ENCODE measurements around the gene IRX4. TPM values are rescaled to one million over a fixed set of nuclear protein-coding genes. Genes with fewer than 3 reads are reported as not detected.

Gene IRX4
- total RNA-seq, 1 experiment from 2014 or later = 16.5 TPM

GRCh38 chr5:1864896-1865440 is 17.8 kb downstream of the IRX4 start:
- Histone ChIP-seq H3K27ac (ENCODE audit: low read depth, low read length) (no peak overlapping the region), H3K4me1 (ENCODE audit: control insufficient read depth in 1 of 2, insufficient read depth in 2 of 2, low read length in 2 of 2) (no peaks in the 10 kb centered on the region), H3K4me2 (ENCODE audit: low read length) (no peak overlapping the region), H3K4me3 (replicated peaks in 1 of 2; ENCODE audit: low read depth in 1 of 2, low read length in 2 of 2) (no peak overlapping the region), H3K9ac (ENCODE audit: low read length) (no peak overlapping the region), H3K36me3 (ENCODE audit: control insufficient read depth in 1 of 2, insufficient read depth in 2 of 2, low read length in 2 of 2) (no peaks in the 10 kb centered on the region), H3K79me2 (ENCODE audit: insufficient read depth, low read length) (no peaks in the 10 kb centered on the region), H2AFZ (ENCODE audit: low read depth, low read length, poor library complexity, severe bottlenecking) (no peak overlapping the region), H4K20me1 (ENCODE audit: insufficient read depth) (no peaks in the 10 kb centered on the region), H3K27me3 (ENCODE audit: insufficient read depth, low read length) (peaks cover 2% of the 10 kb centered on the region; the same call in 1 of the 2 replicates), H3K9me2 (ENCODE audit: insufficient read depth) (no peaks in the 10 kb centered on the region), H3K9me3 (ENCODE audit: control insufficient read depth in 1 of 2, insufficient read depth in 1 of 2, low read depth in 1 of 2, low read length in 2 of 2) (no peaks in the 10 kb centered on the region)
- CTCF ChIA-PET = no interaction called here
- POLR2A ChIA-PET = no interaction called here
- intact Hi-C loops (cut with micrococcal nuclease) = no loop called here
- no peak for DNase-seq (ENCODE audit: low read depth, low spot score)
- ATAC-seq = no peak
- RAD21 ChIA-PET (ENCODE audit: low non-redundant PET in 1 of 2, low total read pairs in 2 of 2, uncharacterized antibody in 2 of 2, unreplicated experiment in 2 of 2) = no interaction called here
- TF ChIP-seq RAD21 (IDR thresholded peaks at IDR 0.05; ENCODE audit: low read depth) = no peak
- TF ChIP-seq EZH2 (IDR thresholded peaks at IDR 0.05) = no peak
- no TSS peak for BruUV-seq (replicated peaks)

GRCh38 chr5:1860949-1861348 is 21.8 kb downstream of the IRX4 start:
- H3K79me2 ChIP-seq (ENCODE audit: insufficient read depth, low read length) = no peaks in the 10 kb centered on the region
- ATAC-seq = no peak
- H3K4me1 ChIP-seq (ENCODE audit: control insufficient read depth in 1 of 2, insufficient read depth in 2 of 2, low read length in 2 of 2) = no peaks in the 10 kb centered on the region
- intact Hi-C loops (cut with micrococcal nuclease) = no loop called here
- no peaks in the 10 kb centered on the region for H3K9me3 ChIP-seq (ENCODE audit: control insufficient read depth in 1 of 2, insufficient read depth in 1 of 2, low read depth in 1 of 2, low read length in 2 of 2)
- RAD21 ChIA-PET (ENCODE audit: low non-redundant PET in 1 of 2, low total read pairs in 2 of 2, uncharacterized antibody in 2 of 2, unreplicated experiment in 2 of 2) = no interaction called here
- H2AFZ ChIP-seq (ENCODE audit: low read depth, low read length, poor library complexity, severe bottlenecking) = no peak overlapping the region
- no peaks in the 10 kb centered on the region for H3K36me3 ChIP-seq (ENCODE audit: control insufficient read depth in 1 of 2, insufficient read depth in 2 of 2, low read length in 2 of 2)
- no peaks in the 10 kb centered on the region; the same call in 1 of the 2 replicates for H3K27me3 ChIP-seq (ENCODE audit: insufficient read depth, low read length)
- no peak overlapping the region for H3K27ac ChIP-seq (ENCODE audit: low read depth, low read length)
- CTCF ChIA-PET = no interaction called here
- no peak overlapping the region for H3K4me2 ChIP-seq (ENCODE audit: low read length)
- H3K9me2 ChIP-seq (ENCODE audit: insufficient read depth) = no peaks in the 10 kb centered on the region
- no peaks in the 10 kb centered on the region for H4K20me1 ChIP-seq (ENCODE audit: insufficient read depth)
- no peak overlapping the region for H3K4me3 ChIP-seq (replicated peaks in 1 of 2; ENCODE audit: low read depth in 1 of 2, low read length in 2 of 2)
- DNase-seq (ENCODE audit: low read depth, low spot score) = no peak
- POLR2A ChIA-PET = no interaction called here
- no peak overlapping the region for H3K9ac ChIP-seq (ENCODE audit: low read length)
- no TSS peak for BruUV-seq (replicated peaks)
- TF ChIP-seq SP1 (IDR thresholded peaks at IDR 0.05; ENCODE audit: low read depth) (no peak), EGR1 (IDR thresholded peaks at IDR 0.05; ENCODE audit: low read depth) (no peak), POLR2AphosphoS5 (IDR thresholded peaks at IDR 0.05; ENCODE audit: low read depth, low read length) (no peak), CEBPB (IDR thresholded peaks at IDR 0.05; ENCODE audit: low read depth) (no peak), CBX3 (IDR thresholded peaks at IDR 0.05; ENCODE audit: low read depth) (no peak), EZH2phosphoT487 (IDR thresholded peaks at IDR 0.05; ENCODE audit: borderline replicate concordance) (no peak), ZFX (IDR thresholded peaks at IDR 0.05) (no peak), ZBTB33 (IDR thresholded peaks at IDR 0.05; ENCODE audit: extremely low read depth, insufficient replicate concordance, low read length) (no peak), SIN3A (IDR thresholded peaks at IDR 0.05; ENCODE audit: low read depth) (no peak), FOSL1 (IDR thresholded peaks at IDR 0.05; ENCODE audit: low read depth) (no peak), ATF3 (IDR thresholded peaks at IDR 0.05) (no peak), MAX (IDR thresholded peaks at IDR 0.05) (no peak), SRF (IDR thresholded peaks at IDR 0.05; ENCODE audit: low read depth) (no peak), EZH2 (IDR thresholded peaks at IDR 0.05) (no peak), RAD21 (IDR thresholded peaks at IDR 0.05; ENCODE audit: low read depth) (no peak), ELF1 (IDR thresholded peaks at IDR 0.05; ENCODE audit: borderline replicate concordance, low read depth) (no peak), CTCF (IDR thresholded peaks at IDR 0.05 in 2 of 3, conservative IDR thresholded peaks at IDR 0.05 in 1 of 3; ENCODE audit: borderline replicate concordance in 1 of 3, insufficient read depth in 1 of 3, low read depth in 2 of 3, low read length in 2 of 3) (no peak)

Measured in HCT116 (cell line).